Rectal smooth muscle tissue (tissue), 1 donor: ENCODE results near the gene ZNF543.
A peak's percentile ranks its signal among the peaks of the same experiment; 100 is the strongest.

Experiments
- H3K27ac ChIP-seq: one replicate; pipeline ENCODE4 v1.7.0; 2013; ENCODE audit warnings: low read depth, low read length, inconsistent platforms
- H3K27me3 ChIP-seq: one replicate; pipeline ENCODE4 v1.7.0; 2013; ENCODE audit warnings: low read length; ENCODE audit not compliant: control insufficient read depth, insufficient read depth
- H3K36me3 ChIP-seq: one replicate; pipeline ENCODE4 v1.7.0; 2013; ENCODE audit warnings: low read length; ENCODE audit not compliant: control insufficient read depth, insufficient read depth
- H3K4me1 ChIP-seq: one replicate; pipeline ENCODE4 v1.7.0; 2013; ENCODE audit warnings: low read length; ENCODE audit not compliant: control insufficient read depth, insufficient read depth
- H3K4me3 ChIP-seq: one replicate; pipeline ENCODE4 v1.7.0; 2013; ENCODE audit warnings: low read length
- H3K9ac ChIP-seq: one replicate; pipeline ENCODE4 v1.7.0; 2013; ENCODE audit warnings: low read length

The ZNF543 gene

DNA sequence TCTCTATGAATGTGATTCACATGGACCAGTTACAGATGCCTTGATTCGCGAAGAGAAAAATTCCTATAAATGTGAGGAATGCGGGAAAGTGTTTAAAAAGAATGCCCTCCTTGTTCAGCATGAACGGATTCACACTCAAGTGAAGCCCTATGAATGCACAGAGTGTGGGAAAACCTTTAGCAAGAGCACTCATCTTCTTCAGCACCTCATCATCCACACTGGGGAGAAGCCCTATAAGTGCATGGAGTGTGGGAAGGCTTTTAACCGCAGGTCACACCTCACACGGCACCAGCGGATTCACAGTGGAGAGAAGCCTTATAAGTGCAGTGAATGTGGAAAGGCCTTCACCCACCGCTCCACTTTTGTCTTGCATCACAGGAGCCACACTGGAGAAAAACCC is 7.7 kb downstream of the ZNF543 start:
- H3K4me1 ChIP-seq, result no peaks in the 10 kb centered on the region
- peaks cover 49% of the 10 kb centered on the region for H3K36me3 ChIP-seq
- no peak overlapping the region for H3K9ac ChIP-seq
- no peak overlapping the region for H3K4me3 ChIP-seq
- H3K27me3 ChIP-seq, result no peaks in the 10 kb centered on the region
- H3K27ac ChIP-seq, result no peak overlapping the region

DNA sequence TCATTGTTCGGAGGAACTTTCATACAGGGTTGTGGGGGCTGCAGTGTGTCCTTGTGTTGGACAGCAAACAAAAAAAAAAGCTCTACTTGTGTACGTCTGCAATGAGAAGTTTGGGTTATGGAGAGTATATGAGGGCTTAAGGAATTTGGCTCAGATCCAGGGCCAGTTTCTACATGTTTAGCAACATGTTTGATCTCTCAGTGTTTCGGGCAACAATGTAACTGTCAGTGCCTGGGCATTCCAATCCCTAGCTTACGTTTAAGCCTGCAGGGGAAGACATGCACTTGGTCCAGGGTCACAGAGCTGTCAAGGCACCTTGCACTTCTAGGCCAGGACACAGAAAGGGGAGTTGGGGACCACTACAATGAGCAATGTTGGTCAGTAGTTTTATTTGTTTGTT is 13.9 kb downstream of the ZNF543 start:
- no peak overlapping the region for H3K27ac ChIP-seq
- H3K4me3 ChIP-seq, result no peak overlapping the region
- H3K4me1 ChIP-seq, result no peaks in the 10 kb centered on the region
- no peaks in the 10 kb centered on the region for H3K36me3 ChIP-seq
- no peaks in the 10 kb centered on the region for H3K27me3 ChIP-seq
- no peak overlapping the region for H3K9ac ChIP-seq

DNA sequence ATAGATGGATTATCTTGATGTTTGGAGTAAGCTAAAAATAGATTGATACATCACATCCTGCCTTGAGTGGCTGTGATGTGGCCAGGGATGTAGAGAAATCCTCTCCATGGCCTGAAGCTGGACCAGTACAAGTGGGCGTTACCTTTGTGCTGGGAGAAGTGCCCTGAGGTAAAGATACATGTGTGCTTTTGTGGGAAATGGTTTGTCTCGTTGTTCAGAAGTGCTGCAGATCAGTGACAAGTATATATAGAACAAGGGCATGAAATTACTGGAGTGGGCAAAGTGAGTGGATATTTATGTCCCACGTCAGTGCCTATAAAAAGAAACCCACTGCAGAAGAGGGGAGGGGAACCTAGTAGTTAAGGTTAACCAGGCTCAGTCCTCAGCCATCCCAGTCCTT is 18.6 kb downstream of the ZNF543 start:
- H3K9ac ChIP-seq, result no peak overlapping the region
- no peaks in the 10 kb centered on the region for H3K27me3 ChIP-seq
- no peak overlapping the region for H3K4me3 ChIP-seq
- no peak overlapping the region for H3K27ac ChIP-seq
- no peaks in the 10 kb centered on the region for H3K4me1 ChIP-seq
- H3K36me3 ChIP-seq, result no peaks in the 10 kb centered on the region

DNA sequence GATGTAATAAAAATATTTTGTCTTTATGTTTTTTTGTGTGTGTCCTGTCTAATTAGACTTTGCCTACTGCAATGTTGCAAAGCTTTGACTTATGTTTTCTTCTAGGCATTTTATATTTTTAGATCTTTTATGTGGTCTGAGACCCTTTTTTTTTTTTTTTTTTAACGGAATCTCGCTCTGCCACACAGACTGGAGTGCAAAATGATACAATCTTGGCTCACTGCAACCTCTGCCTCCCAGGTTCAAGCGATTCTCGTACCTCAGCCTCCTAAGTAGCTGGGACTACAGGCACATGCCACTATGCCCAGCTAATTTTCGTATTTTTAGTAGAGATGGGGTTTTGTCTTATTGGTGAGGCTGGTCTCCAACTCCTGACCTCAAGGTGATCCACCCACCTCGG is 22.3 kb downstream of the ZNF543 start:
- H3K27ac ChIP-seq, result no peak overlapping the region
- no peaks in the 10 kb centered on the region for H3K27me3 ChIP-seq
- H3K4me3 ChIP-seq, result no peak overlapping the region
- H3K4me1 ChIP-seq, result no peaks in the 10 kb centered on the region
- no peak overlapping the region for H3K9ac ChIP-seq
- no peaks in the 10 kb centered on the region for H3K36me3 ChIP-seq

DNA sequence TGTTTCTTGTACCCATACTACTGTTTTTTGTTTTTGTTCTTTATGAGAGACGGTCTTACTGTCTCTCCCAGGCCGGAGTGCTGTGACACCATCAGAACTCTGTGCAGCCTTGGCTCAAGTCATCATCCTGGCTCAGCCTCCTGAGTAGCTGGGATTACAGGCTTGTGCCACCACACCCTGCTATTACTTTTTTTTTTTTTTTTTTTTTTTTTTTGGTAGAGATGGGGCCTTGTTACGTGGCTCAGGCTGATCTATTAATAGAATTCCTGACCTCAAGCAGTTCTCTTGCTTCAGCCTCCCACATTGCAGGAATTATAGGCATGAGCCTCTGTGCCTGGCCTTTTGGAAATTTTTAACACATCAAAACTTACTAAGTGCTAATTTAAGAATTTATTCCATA is 27.9 kb downstream of the ZNF543 start:
- Histone ChIP-seq H3K27me3 (no peaks in the 10 kb centered on the region), H3K4me1 (peaks cover 7% of the 10 kb centered on the region), H3K36me3 (no peaks in the 10 kb centered on the region), H3K4me3 (no peak overlapping the region), H3K9ac (no peak overlapping the region), H3K27ac (no peak overlapping the region)

DNA sequence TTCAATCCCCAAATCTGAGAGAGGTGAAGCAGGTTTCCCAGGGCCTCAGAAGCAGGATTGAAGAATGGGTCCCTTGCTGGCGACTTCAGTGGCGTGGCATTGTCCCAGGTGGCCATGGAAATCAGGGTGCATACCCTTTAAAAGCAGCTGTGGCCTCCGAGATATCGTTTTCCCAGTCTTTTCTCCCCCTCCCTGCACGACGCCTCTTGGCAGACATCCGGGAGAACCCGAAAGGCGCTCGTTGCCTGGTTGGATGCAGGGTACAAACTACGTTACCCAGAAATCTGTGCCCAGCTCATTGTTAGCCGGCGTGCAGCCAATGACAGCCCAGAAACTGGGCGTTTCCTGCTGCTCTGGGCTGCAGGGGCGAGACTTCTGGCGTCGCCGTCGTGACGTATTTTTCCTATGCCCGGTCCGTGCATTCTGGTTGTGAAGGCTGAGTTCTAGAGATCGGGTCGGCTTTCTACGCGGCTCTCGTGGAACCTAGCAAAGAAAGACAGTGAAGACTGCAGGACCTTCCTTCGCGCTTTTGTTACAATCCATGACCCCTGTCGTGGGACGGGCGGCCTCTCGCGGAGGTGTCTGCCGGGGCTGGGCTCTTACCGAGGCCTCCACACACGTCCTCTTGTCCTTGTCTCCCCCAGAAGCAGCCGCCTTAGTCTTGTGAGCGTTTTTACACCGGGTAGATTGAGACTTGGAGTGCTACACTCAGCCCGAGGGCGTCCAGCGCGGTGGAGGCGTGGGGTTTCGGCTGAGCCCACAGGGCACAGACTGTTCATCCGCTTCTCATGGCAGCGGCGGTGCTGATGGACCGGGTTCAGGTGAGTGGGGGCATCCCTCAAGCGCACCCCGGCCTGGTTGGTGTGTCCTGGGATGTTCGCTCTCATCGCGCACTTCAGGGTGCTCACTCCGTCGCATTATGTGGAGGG is 30.9 kb downstream of the ZNF543 start, which contains the start of gene ZNF304:
Gene ZNF304, plus strand, starts transcription at position 395 of the 929 bp plus-strand sequence. Its CDS starts 394 bp downstream, at position 789.
- peak within 1 kb of the TSS; percentile 96 for H3K4me3 ChIP-seq

DNA sequence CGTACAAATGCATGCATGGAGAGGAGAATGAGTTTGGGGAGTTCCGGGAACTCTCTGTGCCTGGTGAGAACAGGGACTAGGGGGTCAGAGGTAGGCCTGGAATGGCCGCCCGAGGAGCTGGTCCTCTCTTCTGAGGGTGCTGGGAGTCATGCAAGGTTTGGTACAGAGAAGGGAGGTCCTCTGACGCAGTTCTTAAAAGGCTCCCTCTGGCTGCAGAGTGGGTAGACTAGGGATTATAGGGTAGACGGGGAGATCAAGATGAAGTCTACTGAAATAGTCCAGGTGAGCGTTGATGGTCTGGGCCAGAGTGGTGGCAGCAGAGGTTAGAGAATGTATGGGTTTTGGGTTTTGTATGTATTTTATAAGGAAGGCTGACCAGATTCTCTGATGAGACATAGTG is 31.6 kb downstream of the ZNF543 start:
- Histone ChIP-seq H3K4me3 (peak overlapping the region; percentile 96), H3K9ac (peak overlapping the region; percentile 83), H3K36me3 (peaks cover 29% of the 10 kb centered on the region), H3K27me3 (no peaks in the 10 kb centered on the region), H3K4me1 (peaks cover 7% of the 10 kb centered on the region), H3K27ac (no peak overlapping the region)

More for the DNA sequence above, 30.9 kb downstream of the ZNF543 start, which contains the start of gene ZNF304:
- Histone ChIP-seq H3K4me1 (peaks cover 7% of the 10 kb centered on the region), H3K9ac (peak within 1 kb of the TSS; percentile 83), H3K36me3 (peaks cover 22% of the 10 kb centered on the region), H3K27me3 (no peaks in the 10 kb centered on the region), H3K27ac (peak within 1 kb of the TSS; percentile 64)

DNA sequence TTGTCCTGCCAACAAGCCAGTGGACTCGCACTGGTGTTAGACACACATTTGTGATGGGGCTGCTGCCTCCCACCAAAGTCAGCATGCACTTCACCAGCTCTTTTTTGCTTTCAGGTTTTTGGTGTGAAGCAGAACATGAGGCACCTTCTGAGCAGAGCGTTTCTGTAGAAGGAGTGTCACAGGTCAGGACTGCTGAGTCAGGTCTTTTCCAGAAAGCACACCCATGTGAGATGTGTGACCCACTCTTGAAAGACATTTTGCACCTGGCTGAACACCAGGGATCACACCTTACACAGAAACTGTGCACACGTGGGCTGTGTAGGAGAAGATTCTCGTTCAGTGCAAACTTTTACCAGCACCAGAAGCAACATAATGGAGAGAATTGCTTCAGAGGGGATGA is 35.6 kb downstream of the ZNF543 start:
- H3K4me1 ChIP-seq, result peaks cover 7% of the 10 kb centered on the region
- no peaks in the 10 kb centered on the region for H3K27me3 ChIP-seq
- no peak overlapping the region for H3K4me3 ChIP-seq
- no peak overlapping the region for H3K9ac ChIP-seq
- H3K36me3 ChIP-seq, result peaks cover 36% of the 10 kb centered on the region
- no peak overlapping the region for H3K27ac ChIP-seq

DNA sequence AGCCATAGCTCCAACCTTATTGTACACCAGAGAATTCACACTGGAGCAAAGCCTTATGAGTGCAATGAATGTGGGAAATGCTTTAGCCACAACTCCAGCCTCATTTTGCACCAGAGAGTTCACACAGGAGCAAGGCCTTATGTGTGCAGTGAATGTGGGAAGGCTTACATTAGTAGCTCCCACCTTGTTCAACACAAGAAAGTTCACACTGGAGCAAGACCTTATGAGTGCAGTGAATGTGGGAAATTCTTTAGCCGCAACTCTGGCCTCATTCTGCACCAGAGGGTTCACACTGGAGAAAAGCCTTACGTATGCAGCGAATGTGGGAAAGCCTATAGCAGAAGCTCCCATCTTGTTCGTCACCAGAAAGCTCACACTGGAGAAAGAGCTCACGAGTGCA is 37.1 kb downstream of the ZNF543 start:
- Histone ChIP-seq H3K4me1 (peaks cover 3% of the 10 kb centered on the region), H3K9ac (no peak overlapping the region), H3K4me3 (no peak overlapping the region), H3K36me3 (peaks cover 36% of the 10 kb centered on the region), H3K27me3 (no peaks in the 10 kb centered on the region), H3K27ac (no peak overlapping the region)

DNA sequence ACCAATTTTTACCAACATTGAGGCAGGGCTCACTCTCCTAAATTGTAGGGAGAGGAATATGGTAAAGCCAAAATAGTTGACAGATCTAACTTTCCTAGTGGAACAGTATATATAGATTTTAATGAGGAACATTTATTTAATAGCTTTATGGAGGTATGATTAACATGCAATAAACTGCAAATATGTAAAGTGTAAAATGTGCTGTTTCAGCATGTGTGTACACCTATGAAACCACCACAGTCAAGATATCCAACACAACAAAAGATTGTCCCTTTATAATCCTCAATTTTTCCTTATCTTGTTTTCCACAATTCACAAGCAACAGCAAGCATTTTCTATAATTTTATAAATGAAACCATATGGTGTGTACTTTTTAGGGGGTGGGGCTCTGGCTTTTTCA is 39.0 kb downstream of the ZNF543 start:
- H3K27me3 ChIP-seq, result no peaks in the 10 kb centered on the region
- H3K4me1 ChIP-seq, result no peaks in the 10 kb centered on the region
- H3K9ac ChIP-seq, result no peak overlapping the region
- H3K36me3 ChIP-seq, result peaks cover 32% of the 10 kb centered on the region
- no peak overlapping the region for H3K27ac ChIP-seq
- H3K4me3 ChIP-seq, result no peak overlapping the region

DNA sequence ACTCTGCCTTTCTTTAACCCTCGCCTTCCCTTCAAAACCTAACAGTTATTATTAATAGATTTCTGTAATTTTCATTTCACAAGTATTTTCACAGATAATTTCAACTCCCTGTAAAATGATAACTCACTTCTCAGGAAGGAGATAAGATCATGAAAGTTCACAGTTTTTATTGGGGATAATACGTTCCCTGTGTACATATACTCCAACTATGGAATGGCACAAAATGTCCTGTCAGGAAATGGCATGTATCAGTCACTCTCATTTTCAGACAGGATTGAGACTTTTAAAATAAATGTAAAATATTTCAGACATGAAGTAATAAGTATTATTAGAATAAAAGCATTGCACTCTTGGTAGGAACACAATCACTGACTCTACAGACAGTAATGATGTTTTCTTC is 42.1 kb downstream of the ZNF543 start:
- Histone ChIP-seq H3K27me3 (no peaks in the 10 kb centered on the region), H3K4me1 (no peaks in the 10 kb centered on the region), H3K4me3 (peak overlapping the region; percentile 39), H3K9ac (no peak overlapping the region), H3K27ac (peak overlapping the region; percentile 79), H3K36me3 (peaks cover 2% of the 10 kb centered on the region)

DNA sequence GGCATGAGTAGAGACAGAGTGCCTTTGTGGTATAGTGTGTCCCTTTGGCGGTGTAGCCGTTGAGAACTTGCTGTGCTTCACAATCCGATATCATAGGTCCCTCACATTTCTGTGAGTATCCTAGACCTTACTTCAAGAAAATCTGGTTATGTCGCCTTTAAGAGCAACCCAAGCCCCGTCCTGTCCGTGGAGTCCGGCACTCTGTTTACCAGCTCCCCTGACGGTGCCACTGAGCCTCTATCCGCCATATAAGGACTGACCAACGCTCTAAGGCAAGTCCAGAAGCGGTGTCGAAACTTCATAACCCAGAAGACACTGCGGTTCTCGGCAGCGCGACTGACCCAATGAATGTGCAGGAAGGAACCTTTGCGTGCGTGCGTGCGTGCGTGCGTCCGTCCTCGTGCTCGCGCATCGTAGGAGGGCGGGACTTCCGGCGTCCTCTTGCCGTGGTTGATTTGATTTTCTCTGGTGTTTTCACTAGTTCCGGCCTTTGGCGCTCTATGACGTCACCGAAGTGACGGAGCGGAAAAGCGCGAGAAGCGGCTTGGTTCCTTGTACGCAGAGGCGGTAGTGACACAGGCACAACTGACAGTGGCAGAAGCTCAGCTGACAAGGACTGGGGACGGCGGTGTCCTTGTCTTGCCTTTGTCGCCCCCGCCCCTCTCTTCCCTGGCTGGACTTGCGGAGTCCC is 42.9 kb downstream of the ZNF543 start, which contains the start of the genes TRAPPC2B and ZNF547:
Gene TRAPPC2B, plus strand, starts transcription at position 555 of the 691 bp plus-strand sequence. CDS start 1,283 bp downstream, outside the sequence.
Gene ZNF547, plus strand, starts transcription at position 555 of the 691 bp plus-strand sequence. CDS start 5,005 bp downstream, outside the sequence.
- Histone ChIP-seq H3K27me3 (no peaks in the 10 kb centered on the region), H3K4me3 (peak within 1 kb of the TSS; percentile 87), H3K27ac (peak within 1 kb of the TSS; percentile 97), H3K36me3 (no peaks in the 10 kb centered on the region), H3K4me1 (no peaks in the 10 kb centered on the region), H3K9ac (peak within 1 kb of the TSS; percentile 75)
